Measurements from ENCODE around the gene NCF2.

Gene NCF2

DNA sequence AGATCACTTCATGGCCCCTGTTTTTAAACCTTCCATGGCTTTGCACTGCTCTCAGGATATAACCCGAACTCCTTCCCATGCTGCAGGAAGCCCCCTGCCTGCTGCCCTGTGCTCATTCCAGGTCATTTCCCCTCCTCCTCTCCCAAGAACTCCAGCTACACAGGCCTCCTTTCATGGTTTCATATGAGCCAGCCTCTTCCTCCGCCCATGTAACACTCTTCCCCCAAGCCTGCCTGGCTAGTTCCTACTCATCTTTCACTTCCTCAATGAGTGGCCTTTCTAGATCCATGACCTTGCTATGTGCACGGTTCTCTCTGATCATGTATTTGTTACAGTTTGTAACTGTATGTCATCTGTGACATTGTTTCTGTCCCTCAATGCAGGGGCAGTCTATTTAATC is 3.1 kb upstream of the NCF2 start:
- Histone ChIP-seq H3K36me3 (ENCODE audit: control insufficient read depth, insufficient read depth, low read length) (no peaks in the 10 kb centered on the region), H3K4me3 (replicated peaks; ENCODE audit: low read depth, low read length) (no peak overlapping the region), H3K27me3 (replicated peaks; ENCODE audit: control insufficient read depth, insufficient read depth, low read length) (no peaks in the 10 kb centered on the region)
- TF ChIP-seq, protein P1, sequence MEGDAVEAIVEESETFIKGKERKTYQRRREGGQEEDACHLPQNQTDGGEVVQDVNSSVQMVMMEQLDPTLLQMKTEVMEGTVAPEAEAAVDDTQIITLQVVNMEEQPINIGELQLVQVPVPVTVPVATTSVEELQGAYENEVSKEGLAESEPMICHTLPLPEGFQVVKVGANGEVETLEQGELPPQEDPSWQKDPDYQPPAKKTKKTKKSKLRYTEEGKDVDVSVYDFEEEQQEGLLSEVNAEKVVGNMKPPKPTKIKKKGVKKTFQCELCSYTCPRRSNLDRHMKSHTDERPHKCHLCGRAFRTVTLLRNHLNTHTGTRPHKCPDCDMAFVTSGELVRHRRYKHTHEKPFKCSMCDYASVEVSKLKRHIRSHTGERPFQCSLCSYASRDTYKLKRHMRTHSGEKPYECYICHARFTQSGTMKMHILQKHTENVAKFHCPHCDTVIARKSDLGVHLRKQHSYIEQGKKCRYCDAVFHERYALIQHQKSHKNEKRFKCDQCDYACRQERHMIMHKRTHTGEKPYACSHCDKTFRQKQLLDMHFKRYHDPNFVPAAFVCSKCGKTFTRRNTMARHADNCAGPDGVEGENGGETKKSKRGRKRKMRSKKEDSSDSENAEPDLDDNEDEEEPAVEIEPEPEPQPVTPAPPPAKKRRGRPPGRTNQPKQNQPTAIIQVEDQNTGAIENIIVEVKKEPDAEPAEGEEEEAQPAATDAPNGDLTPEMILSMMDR (IDR thresholded peaks at IDR 0.05; ENCODE audit: insufficient read depth, low read length, poor library complexity, severe bottlenecking): no peak
- DNase-seq (ENCODE audit: extremely low read depth, insufficient read length): peak; percentile 63

DNA sequence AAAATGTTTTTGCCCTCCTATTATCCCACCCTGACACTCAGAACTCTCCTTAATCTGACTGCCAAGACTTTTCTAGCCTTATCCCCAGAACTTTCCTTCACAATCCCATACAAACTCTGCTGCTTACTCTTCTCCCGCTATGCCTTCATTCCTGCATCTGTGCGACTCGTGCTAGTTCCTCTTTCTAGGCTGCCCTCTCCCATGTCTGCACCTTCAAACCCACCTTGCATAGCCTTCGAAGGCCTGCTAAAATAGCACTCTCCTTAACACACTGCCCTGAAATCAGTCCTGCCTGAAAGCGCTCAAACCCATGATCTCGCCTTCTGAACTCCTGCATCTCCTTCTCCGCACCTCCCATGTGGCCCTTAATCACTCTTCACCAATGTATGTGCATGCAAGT is 2.5 kb upstream of the NCF2 start:
- H3K27me3 ChIP-seq (replicated peaks; ENCODE audit: control insufficient read depth, insufficient read depth, low read length): no peaks in the 10 kb centered on the region
- TF ChIP-seq, protein P1 (IDR thresholded peaks at IDR 0.05; ENCODE audit: insufficient read depth, low read length, poor library complexity, severe bottlenecking): no peak
- H3K36me3 ChIP-seq (ENCODE audit: control insufficient read depth, insufficient read depth, low read length): no peaks in the 10 kb centered on the region
- H3K4me3 ChIP-seq (replicated peaks; ENCODE audit: low read depth, low read length): no peak overlapping the region
- DNase-seq (ENCODE audit: extremely low read depth, insufficient read length): no peak

DNA sequence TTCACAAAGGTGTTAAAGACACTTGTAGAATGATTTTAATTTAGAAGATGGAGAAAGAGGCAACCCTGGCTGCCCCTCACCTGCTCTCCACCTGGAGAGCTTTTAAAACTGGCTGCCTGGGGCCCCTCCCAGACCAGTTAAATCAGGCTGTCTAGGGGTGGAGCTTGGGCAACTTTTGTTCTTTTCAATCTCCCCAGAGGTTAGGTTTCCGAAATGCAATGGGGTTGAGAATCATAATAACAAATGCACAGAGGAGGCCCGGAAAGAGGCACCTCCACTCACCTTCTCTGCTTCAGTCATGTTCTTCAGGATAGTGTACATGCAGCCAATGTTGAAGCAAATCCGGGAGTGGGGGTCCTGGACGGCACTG is 400 bp downstream of the NCF2 start:
- peaks cover 7% of the 10 kb centered on the region for H3K36me3 ChIP-seq (ENCODE audit: control insufficient read depth, insufficient read depth, low read length)
- H3K4me3 ChIP-seq (replicated peaks; ENCODE audit: low read depth, low read length): peak overlapping the region; percentile 72
- TF ChIP-seq, protein P1 (IDR thresholded peaks at IDR 0.05; ENCODE audit: insufficient read depth, low read length, poor library complexity, severe bottlenecking): no peak
- no peaks in the 10 kb centered on the region for H3K27me3 ChIP-seq (replicated peaks; ENCODE audit: control insufficient read depth, insufficient read depth, low read length)
- DNase-seq (ENCODE audit: extremely low read depth, insufficient read length): no peak

DNA sequence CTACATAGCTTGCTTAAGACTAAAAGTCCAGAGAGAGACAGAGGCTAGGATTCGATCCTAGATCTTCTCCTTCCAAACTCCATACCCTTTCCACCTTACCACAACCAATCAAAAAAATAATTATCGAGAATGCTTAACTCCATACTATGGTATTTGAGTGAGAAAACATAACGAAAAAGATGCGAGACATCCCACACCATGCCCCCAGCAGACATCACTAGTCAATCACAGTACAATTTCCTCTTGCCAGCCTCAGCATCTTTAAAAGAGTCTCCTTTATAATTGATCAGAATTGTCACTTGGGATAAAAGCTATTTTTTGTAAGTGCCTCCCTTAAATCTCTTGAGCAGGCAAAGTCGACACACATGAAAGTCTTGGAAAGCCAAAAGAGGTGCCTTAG is 875 bp downstream of the NCF2 start:
- Histone ChIP-seq H3K27me3 (replicated peaks; ENCODE audit: control insufficient read depth, insufficient read depth, low read length) (no peaks in the 10 kb centered on the region), H3K36me3 (ENCODE audit: control insufficient read depth, insufficient read depth, low read length) (peaks cover 7% of the 10 kb centered on the region), H3K4me3 (replicated peaks; ENCODE audit: low read depth, low read length) (peak overlapping the region; percentile 72)
- DNase-seq (ENCODE audit: extremely low read depth, insufficient read length): no peak
- TF ChIP-seq, protein P1 (IDR thresholded peaks at IDR 0.05; ENCODE audit: insufficient read depth, low read length, poor library complexity, severe bottlenecking): no peak

DNA sequence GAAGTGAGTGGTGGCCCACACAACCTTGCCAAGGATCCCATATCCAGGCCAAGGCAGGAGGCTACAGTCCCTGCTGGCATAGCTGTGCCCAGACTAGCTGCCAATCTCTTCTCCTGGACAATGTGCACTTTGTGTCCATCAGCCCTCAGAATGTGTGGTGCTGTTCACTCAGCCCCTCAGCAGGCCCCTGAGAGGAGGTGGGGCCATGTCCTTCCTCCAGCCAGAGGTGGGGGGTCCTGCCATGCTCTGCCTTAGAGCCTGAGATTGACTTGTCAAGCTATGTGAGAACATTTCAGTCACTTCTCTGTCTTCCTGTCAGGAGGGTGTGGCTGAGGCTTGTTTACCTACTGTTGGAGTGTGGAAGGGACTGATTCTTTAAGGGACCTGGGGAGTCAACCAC is 1.4 kb downstream of the NCF2 start:
- TF ChIP-seq, protein P1 (IDR thresholded peaks at IDR 0.05; ENCODE audit: insufficient read depth, low read length, poor library complexity, severe bottlenecking): no peak
- Histone ChIP-seq H3K27me3 (replicated peaks; ENCODE audit: control insufficient read depth, insufficient read depth, low read length) (no peaks in the 10 kb centered on the region), H3K36me3 (ENCODE audit: control insufficient read depth, insufficient read depth, low read length) (peaks cover 9% of the 10 kb centered on the region), H3K4me3 (replicated peaks; ENCODE audit: low read depth, low read length) (peak overlapping the region; percentile 72)
- no peak for DNase-seq (ENCODE audit: extremely low read depth, insufficient read length)

DNA sequence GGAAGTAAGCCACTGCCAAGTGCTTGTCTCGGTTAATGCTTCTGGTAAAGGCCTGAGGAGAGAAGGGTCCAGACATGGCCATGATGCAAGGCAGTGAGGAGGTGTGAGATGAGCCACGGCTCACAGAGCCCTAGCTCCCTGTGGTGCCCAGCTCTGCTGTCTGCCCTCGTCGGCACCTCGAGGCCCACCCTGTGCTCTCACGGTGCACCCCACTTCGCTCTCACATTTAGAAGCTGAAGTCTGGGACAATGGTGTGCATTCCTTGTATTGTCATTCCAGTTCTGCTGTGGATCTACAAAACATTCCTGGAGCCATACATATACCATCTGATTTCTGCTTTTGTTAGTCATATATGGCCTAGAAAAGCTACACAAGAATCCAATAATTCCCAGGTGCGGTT is 3.3 kb downstream of the NCF2 start:
- DNase-seq (ENCODE audit: extremely low read depth, insufficient read length): no peak
- peaks cover 17% of the 10 kb centered on the region for H3K36me3 ChIP-seq (ENCODE audit: control insufficient read depth, insufficient read depth, low read length)
- TF ChIP-seq, protein P1 (IDR thresholded peaks at IDR 0.05; ENCODE audit: insufficient read depth, low read length, poor library complexity, severe bottlenecking): no peak
- no peaks in the 10 kb centered on the region for H3K27me3 ChIP-seq (replicated peaks; ENCODE audit: control insufficient read depth, insufficient read depth, low read length)
- H3K4me3 ChIP-seq (replicated peaks; ENCODE audit: low read depth, low read length): no peak overlapping the region
